Measurements from ENCODE around the gene TMEM62. TPM values are rescaled to one million over a fixed set of nuclear protein-coding genes. Genes with fewer than 3 reads are reported as not detected.

TMEM62 gene
- 45.6 and 47.8 TPM in 2 replicates for total RNA-seq (2014; rRNA removed; shearing (Covaris generic); ENCODE audit: low replicate concordance)

DNA sequence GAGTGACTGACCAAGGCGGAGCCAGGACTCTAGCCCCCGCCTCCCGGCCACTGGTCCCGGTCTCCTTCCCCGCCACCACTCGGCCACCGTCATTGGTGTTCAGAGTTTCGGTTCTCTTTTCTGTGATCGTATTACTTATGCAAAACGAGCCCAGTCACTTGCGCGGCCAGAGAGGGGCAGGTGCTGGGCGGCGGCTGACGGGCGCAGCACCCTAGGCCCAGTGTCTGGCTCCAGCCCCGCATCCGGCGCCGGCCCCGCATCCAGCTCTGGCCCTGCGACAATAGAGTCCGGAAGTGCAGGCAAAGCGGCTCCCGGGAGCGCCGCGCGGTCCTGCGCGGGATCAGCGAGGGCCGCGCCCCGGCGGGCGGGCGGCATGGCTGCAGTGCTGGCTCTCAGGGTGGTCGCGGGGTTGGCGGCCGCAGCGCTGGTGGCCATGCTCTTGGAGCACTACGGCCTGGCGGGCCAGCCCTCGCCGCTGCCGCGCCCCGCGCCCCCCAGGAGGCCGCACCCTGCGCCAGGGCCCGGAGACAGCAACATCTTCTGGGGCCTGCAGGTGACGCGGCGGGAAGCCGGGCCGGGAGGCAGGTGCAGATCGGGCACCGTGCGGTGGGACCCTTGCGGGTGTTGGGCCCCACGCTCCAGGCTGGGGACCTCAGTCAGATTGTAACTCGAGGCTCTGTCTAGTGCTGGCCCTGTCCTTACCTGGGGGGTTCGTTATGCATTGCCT is at the start of gene TMEM62:
Gene TMEM62, plus strand, starts transcription at position 157 of the 727 bp plus-strand sequence. Its CDS starts 217 bp downstream, at position 374.
- Histone ChIP-seq H3K36me3 (ENCODE audit: insufficient read depth, low read length) (peaks cover 20% of the 10 kb centered on the region), H3K9ac (ENCODE audit: low read length) (peak within 1 kb of the TSS; percentile 72), H3K4me3 (ENCODE audit: low read length) (peak within 1 kb of the TSS; percentile 69), H2AFZ (ENCODE audit: low read length) (peak within 1 kb of the TSS; percentile 60), H3K9me2 (replicated peaks; ENCODE audit: insufficient read depth, low read length) (no peaks in the 10 kb centered on the region), H4K20me1 (ENCODE audit: insufficient read depth, low read depth, low read length) (peaks cover 6% of the 10 kb centered on the region; the same call in 1 of the 2 replicates), H3K27me3 (ENCODE audit: low read length) (no peaks in the 10 kb centered on the region), H3K27ac (ENCODE audit: low read length) (peak within 1 kb of the TSS; percentile 35), H3K9me3 (ENCODE audit: low read length) (no peaks in the 10 kb centered on the region), H3K4me1 (ENCODE audit: low read length) (peaks cover 18% of the 10 kb centered on the region), H3K79me2 (ENCODE audit: low read length) (peaks cover 40% of the 10 kb centered on the region), H3K4me2 (ENCODE audit: low read depth, low read length, poor library complexity, severe bottlenecking) (peak within 1 kb of the TSS; percentile 72)
- peak; percentile 96 for DNase-seq

DNA sequence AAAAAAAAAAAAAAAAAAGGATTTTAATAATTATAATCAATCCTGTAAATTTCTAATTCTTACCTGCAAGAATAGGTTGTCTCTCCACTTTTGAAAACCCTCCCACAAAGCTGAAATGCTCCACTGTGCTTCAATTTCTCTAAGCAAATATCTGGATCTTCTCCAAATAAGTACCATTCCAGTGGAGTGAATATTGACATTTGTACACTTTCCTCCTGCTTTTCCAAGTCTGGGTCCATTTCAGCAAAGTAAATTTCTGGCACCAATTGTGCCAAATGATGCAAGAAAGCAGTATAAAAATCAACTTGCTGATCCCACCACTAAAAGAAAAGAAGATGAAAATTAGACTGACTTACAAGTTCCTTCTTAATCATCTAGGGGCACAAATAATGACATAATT is 47.5 kb upstream of the TMEM62 start:
- no peak overlapping the region for H3K4me2 ChIP-seq (ENCODE audit: low read depth, low read length, poor library complexity, severe bottlenecking)
- H3K4me1 ChIP-seq (ENCODE audit: low read length) = peaks cover 5% of the 10 kb centered on the region
- H3K36me3 ChIP-seq (ENCODE audit: insufficient read depth, low read length) = peaks cover 38% of the 10 kb centered on the region
- H2AFZ ChIP-seq (ENCODE audit: low read length) = no peak overlapping the region
- H4K20me1 ChIP-seq (ENCODE audit: insufficient read depth, low read depth, low read length) = no peaks in the 10 kb centered on the region
- no peak overlapping the region for H3K4me3 ChIP-seq (ENCODE audit: low read length)
- H3K27ac ChIP-seq (ENCODE audit: low read length) = no peak overlapping the region
- DNase-seq = no peak
- H3K9ac ChIP-seq (ENCODE audit: low read length) = no peak overlapping the region
- H3K79me2 ChIP-seq (ENCODE audit: low read length) = peaks cover 65% of the 10 kb centered on the region
- no peaks in the 10 kb centered on the region for H3K9me3 ChIP-seq (ENCODE audit: low read length)
- no peaks in the 10 kb centered on the region for H3K9me2 ChIP-seq (replicated peaks; ENCODE audit: insufficient read depth, low read length)
- no peaks in the 10 kb centered on the region for H3K27me3 ChIP-seq (ENCODE audit: low read length)

DNA sequence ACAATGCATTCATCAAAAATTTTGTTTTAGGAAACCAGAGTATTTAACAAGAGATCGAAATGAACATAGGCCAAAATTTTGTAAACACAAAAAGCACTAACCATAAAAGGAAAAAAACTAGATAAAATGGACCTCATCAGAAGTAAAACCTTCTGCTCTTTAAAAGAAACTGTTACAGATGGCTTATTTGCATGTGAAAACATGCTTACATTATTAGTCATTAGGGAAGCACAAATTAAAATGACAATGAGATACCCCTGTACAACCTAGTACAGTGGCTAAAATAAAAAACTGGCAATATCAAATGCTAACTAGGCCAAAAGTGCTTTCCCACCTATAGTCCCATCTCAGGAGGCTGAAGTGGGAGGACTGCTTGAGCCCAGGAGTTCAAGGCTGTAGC is 46.8 kb upstream of the TMEM62 start:
- Histone ChIP-seq H2AFZ (ENCODE audit: low read length) (no peak overlapping the region), H3K36me3 (ENCODE audit: insufficient read depth, low read length) (peaks cover 35% of the 10 kb centered on the region), H3K27ac (ENCODE audit: low read length) (no peak overlapping the region), H3K79me2 (ENCODE audit: low read length) (peaks cover 71% of the 10 kb centered on the region), H3K4me1 (ENCODE audit: low read length) (peaks cover 5% of the 10 kb centered on the region), H3K9ac (ENCODE audit: low read length) (no peak overlapping the region), H3K4me2 (ENCODE audit: low read depth, low read length, poor library complexity, severe bottlenecking) (no peak overlapping the region), H4K20me1 (ENCODE audit: insufficient read depth, low read depth, low read length) (no peaks in the 10 kb centered on the region), H3K9me2 (replicated peaks; ENCODE audit: insufficient read depth, low read length) (no peaks in the 10 kb centered on the region), H3K27me3 (ENCODE audit: low read length) (no peaks in the 10 kb centered on the region), H3K4me3 (ENCODE audit: low read length) (no peak overlapping the region), H3K9me3 (ENCODE audit: low read length) (no peaks in the 10 kb centered on the region)
- no peak for DNase-seq

DNA sequence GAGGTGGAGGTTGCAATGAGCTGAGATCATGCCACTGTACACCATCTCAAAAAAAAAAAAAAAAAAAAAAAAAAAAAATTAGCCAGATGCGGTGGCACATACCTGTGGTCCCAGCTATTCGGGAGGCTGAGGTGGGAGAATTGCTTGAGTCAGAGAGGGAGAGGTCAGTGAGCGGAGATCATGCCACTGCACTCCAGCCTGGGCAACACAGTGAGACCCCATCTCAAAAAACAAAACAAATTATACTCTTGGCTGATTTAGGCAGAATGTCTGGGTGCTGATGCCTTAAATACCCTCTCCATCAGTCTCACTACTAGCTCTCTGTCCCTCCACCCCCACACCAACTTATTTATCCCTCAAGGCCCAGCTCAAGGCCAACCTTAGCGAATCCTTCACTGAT is 41.5 kb upstream of the TMEM62 start:
- no peak overlapping the region for H3K9ac ChIP-seq (ENCODE audit: low read length)
- no peaks in the 10 kb centered on the region for H3K9me3 ChIP-seq (ENCODE audit: low read length)
- H3K27ac ChIP-seq (ENCODE audit: low read length) = no peak overlapping the region
- H3K9me2 ChIP-seq (replicated peaks; ENCODE audit: insufficient read depth, low read length) = no peaks in the 10 kb centered on the region
- peaks cover 4% of the 10 kb centered on the region; the same call in 1 of the 2 replicates for H3K36me3 ChIP-seq (ENCODE audit: insufficient read depth, low read length)
- H4K20me1 ChIP-seq (ENCODE audit: insufficient read depth, low read depth, low read length) = no peaks in the 10 kb centered on the region
- H2AFZ ChIP-seq (ENCODE audit: low read length) = no peak overlapping the region
- peaks cover 22% of the 10 kb centered on the region for H3K4me1 ChIP-seq (ENCODE audit: low read length)
- H3K4me3 ChIP-seq (ENCODE audit: low read length) = no peak overlapping the region
- DNase-seq = no peak
- H3K27me3 ChIP-seq (ENCODE audit: low read length) = no peaks in the 10 kb centered on the region
- no peak overlapping the region for H3K4me2 ChIP-seq (ENCODE audit: low read depth, low read length, poor library complexity, severe bottlenecking)
- H3K79me2 ChIP-seq (ENCODE audit: low read length) = peaks cover 89% of the 10 kb centered on the region

DNA sequence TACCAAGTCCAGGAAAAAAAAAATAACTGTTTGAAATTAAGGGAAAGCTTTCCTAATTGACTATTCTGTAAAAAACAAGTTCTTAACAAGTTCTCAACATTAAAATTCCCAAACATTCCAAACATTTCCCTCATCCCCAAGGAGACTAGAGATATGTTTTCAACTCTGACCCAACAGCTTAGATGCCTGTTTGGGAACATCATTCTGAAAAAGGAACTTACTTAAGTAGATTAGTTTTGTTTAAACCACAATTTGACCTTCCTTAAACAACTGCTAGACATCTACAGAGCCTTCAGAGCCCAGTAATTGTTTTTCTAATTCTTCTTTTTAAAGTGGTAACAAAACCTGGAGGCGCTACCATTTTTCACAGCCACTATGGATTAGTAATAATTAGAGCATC is 40.4 kb upstream of the TMEM62 start:
- Histone ChIP-seq H2AFZ (ENCODE audit: low read length) (no peak overlapping the region), H3K9me3 (ENCODE audit: low read length) (no peaks in the 10 kb centered on the region), H3K4me2 (ENCODE audit: low read depth, low read length, poor library complexity, severe bottlenecking) (no peak overlapping the region), H3K9ac (ENCODE audit: low read length) (no peak overlapping the region), H3K4me1 (ENCODE audit: low read length) (peaks cover 22% of the 10 kb centered on the region), H3K36me3 (ENCODE audit: insufficient read depth, low read length) (peaks cover 8% of the 10 kb centered on the region; the same call in 1 of the 2 replicates), H3K4me3 (ENCODE audit: low read length) (no peak overlapping the region), H3K27ac (ENCODE audit: low read length) (peak overlapping the region; percentile 2), H3K9me2 (replicated peaks; ENCODE audit: insufficient read depth, low read length) (no peaks in the 10 kb centered on the region), H3K27me3 (ENCODE audit: low read length) (no peaks in the 10 kb centered on the region), H3K79me2 (ENCODE audit: low read length) (peaks cover 91% of the 10 kb centered on the region), H4K20me1 (ENCODE audit: insufficient read depth, low read depth, low read length) (no peaks in the 10 kb centered on the region)
- peak; percentile 59 for DNase-seq

DNA sequence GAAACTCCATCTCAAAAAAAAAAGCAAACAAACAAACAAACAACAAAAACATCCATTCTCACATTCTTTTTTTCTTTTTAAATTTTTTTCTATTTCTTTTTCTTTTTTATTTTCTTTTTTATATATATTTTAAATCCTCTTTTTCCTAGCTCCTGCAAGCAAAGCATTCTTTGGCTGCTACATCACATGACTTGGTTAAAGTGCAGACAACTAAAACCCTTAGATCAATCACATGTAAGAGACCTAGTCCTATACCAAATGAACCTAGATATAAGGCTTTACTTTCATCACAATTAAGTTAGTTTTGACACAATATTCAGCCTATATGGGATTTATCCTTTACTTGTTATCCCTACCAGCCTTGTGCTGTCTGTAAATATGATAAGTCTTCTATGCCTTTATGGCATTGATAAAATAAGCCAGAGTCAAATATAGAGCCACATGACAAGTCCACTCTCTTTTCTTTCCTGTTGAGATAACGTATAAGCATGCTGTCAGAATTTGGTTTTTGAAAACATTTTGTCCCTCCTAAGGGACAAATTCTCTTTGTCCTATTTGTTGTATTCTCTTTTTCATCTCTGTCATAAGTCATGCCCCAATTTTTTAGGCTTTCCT is 38.9 kb upstream of the TMEM62 start:
- no peak for DNase-seq
- H3K79me2 ChIP-seq (ENCODE audit: low read length) = peaks cover 94% of the 10 kb centered on the region
- H3K4me2 ChIP-seq (ENCODE audit: low read depth, low read length, poor library complexity, severe bottlenecking) = no peak overlapping the region

DNA sequence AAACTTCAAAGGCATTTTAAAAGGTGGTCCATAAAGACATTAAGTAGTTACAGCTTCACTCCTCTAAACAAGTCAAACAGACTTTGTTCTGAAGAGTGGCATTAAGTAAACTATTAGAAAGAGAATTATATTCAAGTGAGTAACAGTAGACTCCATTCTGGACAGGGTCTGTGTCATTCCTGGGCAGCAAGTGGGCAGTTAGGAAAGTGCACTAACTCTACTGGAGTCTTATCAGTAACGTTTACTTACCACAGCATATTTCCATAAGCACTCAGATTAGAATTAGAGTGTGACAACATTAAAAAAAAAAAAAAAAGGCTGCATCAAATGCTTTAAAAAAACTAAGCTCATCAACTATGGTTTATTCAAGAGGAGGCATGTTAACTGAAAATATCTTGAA is 38.1 kb upstream of the TMEM62 start:
- Histone ChIP-seq H3K4me3 (ENCODE audit: low read length) (no peak overlapping the region), H3K27ac (ENCODE audit: low read length) (no peak overlapping the region), H3K4me2 (ENCODE audit: low read depth, low read length, poor library complexity, severe bottlenecking) (no peak overlapping the region), H3K4me1 (ENCODE audit: low read length) (peaks cover 17% of the 10 kb centered on the region), H3K9me3 (ENCODE audit: low read length) (no peaks in the 10 kb centered on the region), H3K27me3 (ENCODE audit: low read length) (no peaks in the 10 kb centered on the region), H3K79me2 (ENCODE audit: low read length) (peaks cover 95% of the 10 kb centered on the region), H4K20me1 (ENCODE audit: insufficient read depth, low read depth, low read length) (no peaks in the 10 kb centered on the region), H3K9me2 (replicated peaks; ENCODE audit: insufficient read depth, low read length) (no peaks in the 10 kb centered on the region), H3K36me3 (ENCODE audit: insufficient read depth, low read length) (peaks cover 9% of the 10 kb centered on the region; the same call in 1 of the 2 replicates), H3K9ac (ENCODE audit: low read length) (no peak overlapping the region), H2AFZ (ENCODE audit: low read length) (no peak overlapping the region)
- DNase-seq = no peak

More for the DNA sequence above, 38.9 kb upstream of the TMEM62 start:
- Histone ChIP-seq H4K20me1 (ENCODE audit: insufficient read depth, low read depth, low read length) (no peaks in the 10 kb centered on the region), H3K9me2 (replicated peaks; ENCODE audit: insufficient read depth, low read length) (no peaks in the 10 kb centered on the region), H3K27me3 (ENCODE audit: low read length) (no peaks in the 10 kb centered on the region), H3K9me3 (ENCODE audit: low read length) (no peaks in the 10 kb centered on the region), H2AFZ (ENCODE audit: low read length) (no peak overlapping the region), H3K4me3 (ENCODE audit: low read length) (no peak overlapping the region), H3K36me3 (ENCODE audit: insufficient read depth, low read length) (peaks cover 10% of the 10 kb centered on the region; the same call in 1 of the 2 replicates), H3K4me1 (ENCODE audit: low read length) (peaks cover 22% of the 10 kb centered on the region), H3K27ac (ENCODE audit: low read length) (no peak overlapping the region), H3K9ac (ENCODE audit: low read length) (no peak overlapping the region)

DNA sequence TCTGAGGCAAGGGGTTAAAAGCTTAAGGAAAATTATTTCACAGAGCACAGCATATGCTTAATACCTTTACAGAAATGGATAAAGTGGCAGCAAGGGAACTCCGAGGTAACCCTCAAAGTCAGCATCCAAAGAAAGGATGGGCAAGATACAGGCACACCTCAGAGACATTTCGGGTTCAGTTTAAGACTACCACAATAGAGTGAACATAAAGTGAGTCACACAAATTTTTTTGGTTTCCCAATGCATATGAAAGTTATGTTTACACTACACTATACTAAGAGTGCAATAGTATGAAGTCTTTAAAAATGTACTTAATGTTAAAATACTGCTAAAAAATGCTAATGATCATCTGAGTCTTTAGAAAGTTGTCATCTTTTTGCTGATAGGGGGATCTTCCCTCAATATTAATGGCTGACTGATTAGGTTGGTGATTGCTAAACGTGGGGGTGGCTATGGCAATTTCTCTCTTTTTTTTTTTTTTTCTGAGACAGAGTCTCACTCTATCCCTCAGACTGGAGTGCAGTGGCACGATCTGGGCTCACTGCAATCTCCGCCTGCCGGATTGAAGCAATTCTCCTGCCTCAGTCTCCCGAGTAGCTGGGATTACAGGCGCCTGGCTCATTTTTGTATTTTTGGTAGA is 37.6 kb upstream of the TMEM62 start:
- no peak overlapping the region for H3K4me3 ChIP-seq (ENCODE audit: low read length)
- no peak overlapping the region for H3K4me2 ChIP-seq (ENCODE audit: low read depth, low read length, poor library complexity, severe bottlenecking)
- H3K4me1 ChIP-seq (ENCODE audit: low read length) = peaks cover 17% of the 10 kb centered on the region
- no peak for DNase-seq
- no peaks in the 10 kb centered on the region for H3K9me2 ChIP-seq (replicated peaks; ENCODE audit: insufficient read depth, low read length)
- H4K20me1 ChIP-seq (ENCODE audit: insufficient read depth, low read depth, low read length) = no peaks in the 10 kb centered on the region
- H3K27me3 ChIP-seq (ENCODE audit: low read length) = no peaks in the 10 kb centered on the region
- peaks cover 10% of the 10 kb centered on the region; the same call in 1 of the 2 replicates for H3K36me3 ChIP-seq (ENCODE audit: insufficient read depth, low read length)
- H2AFZ ChIP-seq (ENCODE audit: low read length) = no peak overlapping the region
- peaks cover 97% of the 10 kb centered on the region for H3K79me2 ChIP-seq (ENCODE audit: low read length)
- no peaks in the 10 kb centered on the region for H3K9me3 ChIP-seq (ENCODE audit: low read length)
- H3K27ac ChIP-seq (ENCODE audit: low read length) = no peak overlapping the region
- no peak overlapping the region for H3K9ac ChIP-seq (ENCODE audit: low read length)
